GM12875 (cell line): Measurements from ENCODE around the gene CFAP92.

Experiments
- H3K4me3 ChIP-seq: one replicate; pipeline ENCODE4 v1.5.1; 2011; ENCODE audit warnings: low read depth, low read length, control low read depth
- CTCF ChIP-seq: IDR thresholded peaks from 2 replicates; pipeline ENCODE4 v1.5.1; 2011; ENCODE audit warnings: low read depth, mild to moderate bottlenecking, control low read depth, inconsistent platforms, low read length, moderate library complexity, borderline replicate concordance; ENCODE audit not compliant: insufficient read depth

CFAP92 gene

GRCh38 chr3:129025108-129025507, 31.2 kb upstream of the CFAP92 start:
- no peak for TF ChIP-seq CTCF
- H3K4me3 ChIP-seq: no peak overlapping the region

GRCh38 chr3:129023909-129024308, 30.0 kb upstream of the CFAP92 start:
- H3K4me3 ChIP-seq: no peak overlapping the region
- 0 out of 2 replicates have a peak, but pooled peaks have one; percentile 6 for TF ChIP-seq CTCF

GRCh38 chr3:129023008-129023358, 29.1 kb upstream of the CFAP92 start:
- no peak overlapping the region for H3K4me3 ChIP-seq
- no peak for TF ChIP-seq CTCF

- H3K4me3 ChIP-seq: no peak overlapping the region
- TF ChIP-seq CTCF: no peak
Observed at GRCh38 chr3:129022114-129023007, 28.5 kb upstream of the CFAP92 start.

- no peak overlapping the region for H3K4me3 ChIP-seq
- TF ChIP-seq CTCF: no peak
Observed at GRCh38 chr3:129021140-129021551, 27.3 kb upstream of the CFAP92 start.

- no peak for TF ChIP-seq CTCF
- no peak overlapping the region for H3K4me3 ChIP-seq
Observed at GRCh38 chr3:129020691-129021090, 26.8 kb upstream of the CFAP92 start.

GRCh38 chr3:129019266-129019665, 25.4 kb upstream of the CFAP92 start:
- TF ChIP-seq CTCF: no peak
- no peak overlapping the region for H3K4me3 ChIP-seq
